ENCODE results near the gene GAGE12J.
"Not testable (repeated sequence)": the region's sequence is repeated elsewhere in the genome, so short reads cannot be mapped to it uniquely, and the experiment has no call there.

The GAGE12J gene

DNA sequence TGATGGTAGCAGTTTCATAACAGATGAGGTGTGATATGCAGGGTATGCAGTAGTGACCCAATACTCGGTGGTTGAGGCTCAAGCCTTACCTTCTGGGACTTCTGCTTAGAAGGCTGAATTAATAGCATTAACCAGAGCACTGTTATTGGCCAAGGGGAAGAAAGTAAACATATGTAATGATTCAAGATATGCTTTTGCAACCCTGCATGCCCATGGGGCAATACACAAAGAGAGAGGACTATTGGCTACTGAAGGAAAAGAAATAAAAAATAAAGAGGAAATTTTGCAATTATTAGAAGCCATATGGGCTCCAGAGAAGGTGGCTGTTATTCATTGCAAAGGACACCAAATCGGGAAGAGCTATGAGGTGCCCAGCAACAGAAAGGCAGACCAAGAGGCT lies 9.7 kb upstream of the GAGE12J start:
- DNase-seq = no peak

DNA sequence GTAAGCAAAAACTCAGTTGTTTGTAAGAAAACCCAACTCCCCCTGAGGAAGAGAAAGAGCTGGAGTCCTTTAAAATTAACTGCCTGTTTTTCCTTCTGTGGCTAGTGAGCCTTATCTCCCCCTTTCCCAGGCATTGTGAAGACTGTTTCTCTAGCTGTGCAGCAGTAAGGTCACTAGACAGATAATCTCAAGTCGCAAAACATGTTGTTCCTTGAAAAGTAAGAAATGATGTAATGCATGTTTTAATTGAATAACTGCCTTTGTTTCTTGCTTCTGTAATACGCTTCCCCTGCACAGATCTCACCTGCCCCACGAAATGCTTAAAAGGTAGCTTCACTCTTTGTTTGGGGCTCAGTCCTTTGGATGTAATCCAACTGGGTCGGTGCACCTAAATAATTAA lies 5.8 kb upstream of the GAGE12J start:
- DNase-seq = no peak

DNA sequence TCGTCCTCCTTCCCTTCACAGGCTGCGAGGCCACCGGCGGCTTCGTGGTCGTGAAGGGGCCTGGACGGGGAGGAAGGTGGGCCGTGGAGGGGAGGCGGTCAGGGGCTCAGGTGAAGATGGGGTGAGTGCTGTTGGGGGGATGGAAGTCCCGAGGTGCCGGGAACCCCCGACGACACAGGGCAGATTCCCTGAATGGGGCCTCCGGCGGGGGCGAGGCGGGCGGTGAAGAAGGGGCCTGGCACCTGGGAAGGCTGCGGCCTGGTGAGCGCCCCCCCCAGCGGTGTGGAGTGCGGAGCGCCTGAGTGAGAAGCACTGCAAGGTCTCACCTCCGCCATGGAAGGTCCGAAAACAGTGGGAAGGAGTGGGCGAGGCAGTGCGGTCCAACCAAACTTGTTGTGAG lies 429 bp downstream of the GAGE12J start:
- not testable (repeated sequence) for DNase-seq

DNA sequence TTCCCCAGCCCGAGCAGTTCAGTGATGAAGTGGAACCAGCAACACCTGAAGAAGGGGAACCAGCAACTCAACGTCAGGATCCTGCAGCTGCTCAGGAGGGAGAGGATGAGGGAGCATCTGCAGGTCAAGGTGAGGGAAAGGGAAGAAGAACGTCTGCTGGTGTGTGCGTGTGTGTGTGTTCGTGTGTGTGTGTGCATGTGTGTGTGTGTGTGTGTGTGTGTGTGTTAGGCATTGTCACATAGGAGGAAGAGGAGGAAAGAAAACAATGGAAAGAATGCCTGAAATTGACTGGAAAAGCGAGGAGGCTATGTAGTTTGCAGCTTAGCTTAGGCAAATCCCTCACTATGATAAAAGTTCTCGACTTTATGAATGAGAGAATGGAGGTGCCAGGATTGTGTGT lies 1.9 kb downstream of the GAGE12J start:
- DNase-seq = not testable (repeated sequence)

DNA sequence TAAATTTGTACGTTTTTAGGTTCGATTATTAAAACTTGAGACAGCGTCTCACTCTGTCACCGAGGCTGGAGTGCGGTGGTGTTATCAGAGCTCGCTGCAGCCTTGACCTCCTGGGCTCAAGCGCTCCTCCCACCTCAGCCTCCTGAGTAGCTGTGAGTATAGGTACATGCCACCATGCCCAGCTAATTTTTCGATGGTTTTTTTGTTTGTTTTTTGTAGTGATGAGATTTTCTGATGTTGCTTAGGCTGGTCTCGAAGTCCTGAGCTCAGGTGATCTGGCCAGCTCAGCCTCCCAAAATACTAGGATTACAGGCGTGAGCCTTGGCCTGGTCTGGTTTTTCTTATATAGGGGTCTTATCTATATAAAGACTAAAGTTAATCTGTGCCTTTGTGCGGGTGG lies 8.6 kb downstream of the GAGE12J start:
- not testable (repeated sequence) for DNase-seq

DNA sequence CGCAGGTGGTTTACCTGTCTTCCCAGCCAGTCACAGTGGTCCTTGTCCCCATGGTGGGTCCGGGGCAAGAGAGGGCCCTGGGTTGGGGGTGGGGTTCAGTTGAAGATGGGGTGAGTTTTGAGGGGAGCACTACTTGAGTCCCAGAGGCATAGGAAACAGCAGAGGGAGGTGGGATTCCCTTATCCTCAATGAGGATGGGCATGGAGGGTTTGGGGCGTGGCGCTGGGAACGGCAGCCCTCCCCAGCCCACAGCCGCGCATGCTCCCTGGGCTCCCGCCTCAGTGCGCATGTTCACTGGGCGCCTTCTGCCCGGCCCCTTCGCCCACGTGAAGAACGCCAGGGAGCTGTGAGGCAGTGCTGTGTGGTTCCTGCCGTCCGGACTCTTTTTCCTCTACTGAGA lies 9.4 kb downstream of the GAGE12J start, which contains the start of gene GAGE13:
GAGE13 (plus strand) TSS at position 301 of the 400 bp plus-strand sequence. CDS start 1,156 bp downstream, outside the sequence.
- DNase-seq = not testable (repeated sequence)

DNA sequence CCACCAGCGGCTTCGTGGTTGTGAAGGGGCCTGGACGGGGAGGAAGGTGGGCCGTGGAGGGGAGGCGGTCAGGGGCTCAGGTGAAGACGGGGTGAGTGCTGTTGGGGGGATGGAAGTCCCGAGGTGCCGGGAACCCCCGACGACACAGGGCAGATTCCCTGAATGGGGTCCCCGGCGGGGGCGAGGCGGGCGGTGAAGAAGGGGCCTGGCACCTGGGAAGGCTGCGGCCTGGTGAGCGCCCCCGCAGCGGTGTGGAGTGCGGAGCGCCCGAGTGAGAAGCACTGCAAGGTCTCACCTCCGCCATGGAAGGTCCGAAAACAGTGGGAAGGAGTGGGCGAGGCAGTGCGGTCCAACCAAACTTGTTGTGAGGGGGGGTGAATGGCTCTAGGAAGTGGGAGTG lies 10.0 kb downstream of the GAGE12J start:
- not testable (repeated sequence) for DNase-seq

DNA sequence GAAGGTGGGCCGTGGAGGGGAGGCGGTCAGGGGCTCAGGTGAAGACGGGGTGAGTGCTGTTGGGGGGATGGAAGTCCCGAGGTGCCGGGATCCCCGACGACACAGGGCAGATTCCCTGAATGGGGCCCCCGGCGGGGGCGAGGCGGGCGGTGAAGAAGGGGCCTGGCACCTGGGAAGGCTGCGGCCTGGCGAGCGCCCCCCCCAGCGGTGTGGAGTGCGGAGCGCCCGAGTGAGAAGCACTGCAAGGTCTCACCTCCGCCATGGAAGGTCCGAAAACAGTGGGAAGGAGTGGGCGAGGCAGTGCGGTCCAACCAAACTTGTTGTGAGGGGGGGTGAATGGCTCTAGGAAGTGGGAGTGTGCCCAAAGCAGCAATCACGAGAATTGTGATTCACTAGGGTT lies 19.6 kb downstream of the GAGE12J start:
- DNase-seq = not testable (repeated sequence)

DNA sequence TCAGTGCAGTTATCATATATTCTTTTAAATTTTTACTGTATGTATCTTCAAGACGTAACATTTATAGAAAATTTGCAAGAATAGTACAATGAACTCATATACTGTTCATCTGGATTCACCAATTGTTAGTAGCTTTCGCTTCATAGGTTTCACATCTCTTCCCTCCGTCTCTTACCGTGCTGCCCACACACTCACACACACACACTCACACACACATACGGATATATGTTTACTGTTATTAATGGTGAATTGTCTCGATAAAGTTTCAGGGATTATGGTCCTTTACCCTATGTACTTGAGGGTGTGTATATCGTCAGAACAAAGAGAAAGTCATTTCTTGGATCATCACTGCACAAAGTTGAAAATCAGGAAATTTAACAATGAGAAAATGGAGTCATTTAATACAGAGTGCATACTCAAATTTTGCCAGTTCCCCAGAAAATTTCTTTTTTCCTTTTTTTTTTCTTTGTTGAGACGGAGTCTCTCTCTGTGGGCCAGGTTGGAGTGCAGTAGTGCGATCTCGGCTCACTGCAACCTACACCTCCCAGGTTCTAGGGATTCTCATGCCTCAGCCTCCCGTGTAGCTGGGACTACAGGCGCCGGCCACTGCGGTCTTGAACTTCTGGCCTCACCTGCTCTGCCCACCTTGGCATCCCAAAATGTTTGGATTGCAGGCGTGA lies 22.8 kb downstream of the GAGE12J start:
- not testable (repeated sequence) for DNase-seq

DNA sequence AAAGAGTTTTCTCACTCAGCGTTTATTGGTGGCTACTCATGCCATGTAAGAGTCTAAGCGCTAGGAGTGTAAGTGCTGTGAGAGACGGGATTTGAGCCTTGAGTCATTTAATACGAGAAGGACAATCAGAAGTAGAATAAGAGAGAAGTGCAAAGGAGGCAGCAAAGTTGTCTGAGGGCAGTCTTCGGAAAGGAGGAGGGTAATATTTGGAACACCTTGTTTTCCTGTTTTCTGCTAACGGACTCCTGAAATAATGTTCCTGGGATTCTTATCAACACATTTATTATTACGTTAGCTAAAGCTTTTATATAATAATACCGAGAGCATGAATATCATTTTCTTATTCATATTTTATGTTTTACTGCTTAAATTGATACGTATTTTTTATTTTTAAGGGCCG lies 23.6 kb downstream of the GAGE12J start:
- DNase-seq = not testable (repeated sequence)

DNA sequence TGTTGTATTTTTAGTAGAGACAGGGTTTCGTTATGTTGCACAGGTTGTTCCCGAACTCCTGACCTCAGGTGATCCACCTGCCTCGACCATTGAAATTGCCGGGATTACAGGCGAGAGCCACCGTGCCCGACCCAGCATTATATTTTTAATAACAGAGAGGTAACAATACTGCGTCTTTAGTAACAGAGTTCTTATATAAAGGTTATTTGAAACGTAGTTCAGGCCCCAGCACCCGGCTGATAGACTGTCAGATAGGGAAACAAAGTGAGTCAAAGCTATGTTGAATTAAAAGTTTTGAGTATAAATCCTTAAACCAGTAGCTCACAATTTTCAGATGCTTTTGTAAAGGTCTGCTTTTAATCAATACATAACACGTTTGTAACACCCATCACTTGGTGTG lies 24.3 kb downstream of the GAGE12J start:
- not testable (repeated sequence) for DNase-seq

Data from NCI-H69 (cell line).